ENCODE results near the gene SLC25A11. TPM values are rescaled to one million over a fixed set of nuclear protein-coding genes. Genes with fewer than 3 reads are reported as not detected.

The SLC25A11 gene
- total RNA-seq, 1 experiment from 2014 or later = 54.5 TPM

Small RNA genes within 50 kb of the gene (microRNA-seq; reads per million reads assigned to microRNA genes)
- not detected for gene MIR6864
- not detected for gene MIR6865

Other genes starting within 250 kb of the SLC25A11 start
- 63.9 and 74.8 TPM in 2 replicates for gene PELP1, start 235.9 kb downstream of the SLC25A11 start, total RNA-seq (2022)
- gene ARRB2, start 229.4 kb downstream of the SLC25A11 start, total RNA-seq (2022) = 20.7 and 25.1 TPM in 2 replicates
- gene MED11, start 208.6 kb downstream of the SLC25A11 start, total RNA-seq (2022) = 15.2 and 15.8 TPM in 2 replicates
- gene ZMYND15, start 200.2 kb downstream of the SLC25A11 start, total RNA-seq (2022) = 1.3 and 1.8 TPM in 2 replicates
- gene CXCL16, start 200.1 kb downstream of the SLC25A11 start, total RNA-seq (2022) = 16.7 and 20.6 TPM in 2 replicates
- not detected in 2 replicates for gene TM4SF5, start 168.2 kb downstream of the SLC25A11 start, total RNA-seq (2022)
- gene VMO1, start 153.7 kb downstream of the SLC25A11 start, total RNA-seq (2022) = 0.77 and 1.1 TPM in 2 replicates
- gene GLTPD2, start 151.1 kb downstream of the SLC25A11 start, total RNA-seq (2022) = not detected in 2 replicates
- gene PSMB6, start 143.9 kb downstream of the SLC25A11 start, total RNA-seq (2022) = 169 and 182 TPM in 2 replicates
- 27.6 and 31.7 TPM in 2 replicates for gene PLD2, start 132.9 kb downstream of the SLC25A11 start, total RNA-seq (2022)
- gene MINK1, start 106.7 kb downstream of the SLC25A11 start, total RNA-seq (2022) = 106 and 124 TPM in 2 replicates
- gene C17orf107, start 40.5 kb downstream of the SLC25A11 start, total RNA-seq (2022) = 3.6 and 4.3 TPM in 2 replicates
- gene CHRNE, start 36.9 kb downstream of the SLC25A11 start, total RNA-seq (2022) = not detected in 2 replicates
- not detected in 2 replicates for gene GP1BA, start 7.8 kb downstream of the SLC25A11 start, total RNA-seq (2022)
- 100.0 and 109 TPM in 2 replicates for gene RNF167, start 222 bp upstream of the SLC25A11 start, total RNA-seq (2022)
- gene PFN1, start 8.5 kb upstream of the SLC25A11 start, total RNA-seq (2022) = 1,010 and 1,106 TPM in 2 replicates
- 19.0 and 20.2 TPM in 2 replicates for gene ENO3, start 11.1 kb upstream of the SLC25A11 start, total RNA-seq (2022)
- gene SPAG7, start 27.8 kb upstream of the SLC25A11 start, total RNA-seq (2022) = 112 and 151 TPM in 2 replicates
- 126 and 154 TPM in 2 replicates for gene CAMTA2, start 47.6 kb upstream of the SLC25A11 start, total RNA-seq (2022)
- 0.44 and 0.49 TPM in 2 replicates for gene INCA1, start 57.5 kb upstream of the SLC25A11 start, total RNA-seq (2022)
- gene KIF1C, start 57.9 kb upstream of the SLC25A11 start, total RNA-seq (2022) = 84.8 and 100 TPM in 2 replicates
- gene SLC52A1, start 95.4 kb upstream of the SLC25A11 start, total RNA-seq (2022) = not detected in 2 replicates
- gene ZFP3, start 138.4 kb upstream of the SLC25A11 start, total RNA-seq (2022) = not detected in 2 replicates
- gene ZNF232, start 171.8 kb upstream of the SLC25A11 start, total RNA-seq (2022) = 8.8 and 11.6 TPM in 2 replicates
- 0.10 TPM in 1 of 2 replicates, not detected in the other for gene USP6, start 176.0 kb upstream of the SLC25A11 start, total RNA-seq (2022)

All from MCF 10A (cell line).